ENCODE measurements around the gene ULK1.

DNA sequence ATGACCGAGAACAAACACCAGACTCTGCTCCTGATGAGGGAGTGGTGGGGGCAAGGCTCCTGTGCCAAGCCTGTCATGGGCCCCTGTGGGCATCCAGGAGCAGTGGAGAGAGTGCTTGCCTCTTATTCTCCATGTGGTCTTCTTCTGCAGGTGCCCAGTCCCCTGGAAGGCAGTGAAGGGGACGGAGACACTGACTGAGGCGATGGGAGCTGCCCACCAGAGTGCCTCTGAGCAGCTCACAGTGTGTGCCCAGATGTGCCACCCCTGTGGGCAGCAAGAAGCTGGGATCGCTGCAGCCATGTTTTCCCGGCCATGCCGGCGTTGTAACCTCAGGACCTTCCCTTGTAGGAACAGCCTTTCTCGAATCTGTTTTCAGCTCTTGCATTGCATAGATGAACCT lies 49.0 kb downstream of the ULK1 start:
- TF ChIP-seq, protein P1, sequence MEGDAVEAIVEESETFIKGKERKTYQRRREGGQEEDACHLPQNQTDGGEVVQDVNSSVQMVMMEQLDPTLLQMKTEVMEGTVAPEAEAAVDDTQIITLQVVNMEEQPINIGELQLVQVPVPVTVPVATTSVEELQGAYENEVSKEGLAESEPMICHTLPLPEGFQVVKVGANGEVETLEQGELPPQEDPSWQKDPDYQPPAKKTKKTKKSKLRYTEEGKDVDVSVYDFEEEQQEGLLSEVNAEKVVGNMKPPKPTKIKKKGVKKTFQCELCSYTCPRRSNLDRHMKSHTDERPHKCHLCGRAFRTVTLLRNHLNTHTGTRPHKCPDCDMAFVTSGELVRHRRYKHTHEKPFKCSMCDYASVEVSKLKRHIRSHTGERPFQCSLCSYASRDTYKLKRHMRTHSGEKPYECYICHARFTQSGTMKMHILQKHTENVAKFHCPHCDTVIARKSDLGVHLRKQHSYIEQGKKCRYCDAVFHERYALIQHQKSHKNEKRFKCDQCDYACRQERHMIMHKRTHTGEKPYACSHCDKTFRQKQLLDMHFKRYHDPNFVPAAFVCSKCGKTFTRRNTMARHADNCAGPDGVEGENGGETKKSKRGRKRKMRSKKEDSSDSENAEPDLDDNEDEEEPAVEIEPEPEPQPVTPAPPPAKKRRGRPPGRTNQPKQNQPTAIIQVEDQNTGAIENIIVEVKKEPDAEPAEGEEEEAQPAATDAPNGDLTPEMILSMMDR (IDR thresholded peaks at IDR 0.05): no peak
- TF ChIP-seq ZNF138 (CRISPR knock-in tag; conservative IDR thresholded peaks at IDR 0.05) (no peak), TCF7 (CRISPR knock-in tag; IDR thresholded peaks at IDR 0.05; ENCODE audit: low read depth) (no peak), ELF4 (CRISPR knock-in tag; IDR thresholded peaks at IDR 0.05; ENCODE audit: low read depth) (no peak), NFE2L1 (CRISPR knock-in tag; IDR thresholded peaks at IDR 0.05) (no peak), NR2C2 (CRISPR knock-in tag; IDR thresholded peaks at IDR 0.05) (no peak), ZBTB21 (CRISPR knock-in tag; IDR thresholded peaks at IDR 0.05; ENCODE audit: borderline replicate concordance) (no peak)
- TF ChIP-seq, protein P2, sequence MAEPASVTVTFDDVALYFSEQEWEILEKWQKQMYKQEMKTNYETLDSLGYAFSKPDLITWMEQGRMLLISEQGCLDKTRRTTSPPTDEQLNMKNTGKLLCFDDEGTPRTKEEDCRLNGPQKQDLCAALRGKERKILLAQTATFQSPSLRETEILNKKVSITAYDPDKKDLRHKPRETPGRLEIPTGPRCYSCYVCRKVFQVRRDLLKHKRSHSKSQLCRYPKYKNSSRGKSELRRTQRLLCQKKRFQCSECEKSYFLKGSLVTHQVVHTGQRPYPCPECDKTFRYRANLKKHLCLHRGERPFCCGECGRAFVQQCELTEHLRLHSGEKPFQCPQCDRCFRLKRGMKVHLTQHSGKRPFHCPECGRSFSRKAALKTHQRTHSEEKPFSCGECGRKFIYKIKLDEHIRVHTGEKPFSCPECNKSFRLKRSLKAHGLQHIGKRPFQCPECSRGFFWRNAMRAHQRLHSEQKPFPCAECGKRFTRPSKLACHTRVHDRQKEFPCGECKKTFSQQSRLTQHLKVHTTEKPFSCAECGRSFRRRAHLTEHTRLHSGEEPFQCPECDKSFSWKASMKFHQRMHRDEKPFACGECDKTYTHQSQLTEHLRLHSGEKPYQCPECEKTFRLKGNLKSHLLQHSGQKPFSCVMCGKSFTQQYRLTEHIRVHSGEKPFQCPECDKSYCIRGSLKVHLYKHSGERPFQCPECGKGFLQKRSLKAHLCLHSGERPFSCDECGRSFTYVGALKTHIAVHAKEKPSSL (CRISPR knock-in tag; conservative IDR thresholded peaks at IDR 0.05): no peak
- TF ChIP-seq, protein P3, sequence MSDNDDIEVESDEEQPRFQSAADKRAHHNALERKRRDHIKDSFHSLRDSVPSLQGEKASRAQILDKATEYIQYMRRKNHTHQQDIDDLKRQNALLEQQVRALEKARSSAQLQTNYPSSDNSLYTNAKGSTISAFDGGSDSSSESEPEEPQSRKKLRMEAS (CRISPR knock-in tag; IDR thresholded peaks at IDR 0.05): no peak
- TF ChIP-seq, protein P4, sequence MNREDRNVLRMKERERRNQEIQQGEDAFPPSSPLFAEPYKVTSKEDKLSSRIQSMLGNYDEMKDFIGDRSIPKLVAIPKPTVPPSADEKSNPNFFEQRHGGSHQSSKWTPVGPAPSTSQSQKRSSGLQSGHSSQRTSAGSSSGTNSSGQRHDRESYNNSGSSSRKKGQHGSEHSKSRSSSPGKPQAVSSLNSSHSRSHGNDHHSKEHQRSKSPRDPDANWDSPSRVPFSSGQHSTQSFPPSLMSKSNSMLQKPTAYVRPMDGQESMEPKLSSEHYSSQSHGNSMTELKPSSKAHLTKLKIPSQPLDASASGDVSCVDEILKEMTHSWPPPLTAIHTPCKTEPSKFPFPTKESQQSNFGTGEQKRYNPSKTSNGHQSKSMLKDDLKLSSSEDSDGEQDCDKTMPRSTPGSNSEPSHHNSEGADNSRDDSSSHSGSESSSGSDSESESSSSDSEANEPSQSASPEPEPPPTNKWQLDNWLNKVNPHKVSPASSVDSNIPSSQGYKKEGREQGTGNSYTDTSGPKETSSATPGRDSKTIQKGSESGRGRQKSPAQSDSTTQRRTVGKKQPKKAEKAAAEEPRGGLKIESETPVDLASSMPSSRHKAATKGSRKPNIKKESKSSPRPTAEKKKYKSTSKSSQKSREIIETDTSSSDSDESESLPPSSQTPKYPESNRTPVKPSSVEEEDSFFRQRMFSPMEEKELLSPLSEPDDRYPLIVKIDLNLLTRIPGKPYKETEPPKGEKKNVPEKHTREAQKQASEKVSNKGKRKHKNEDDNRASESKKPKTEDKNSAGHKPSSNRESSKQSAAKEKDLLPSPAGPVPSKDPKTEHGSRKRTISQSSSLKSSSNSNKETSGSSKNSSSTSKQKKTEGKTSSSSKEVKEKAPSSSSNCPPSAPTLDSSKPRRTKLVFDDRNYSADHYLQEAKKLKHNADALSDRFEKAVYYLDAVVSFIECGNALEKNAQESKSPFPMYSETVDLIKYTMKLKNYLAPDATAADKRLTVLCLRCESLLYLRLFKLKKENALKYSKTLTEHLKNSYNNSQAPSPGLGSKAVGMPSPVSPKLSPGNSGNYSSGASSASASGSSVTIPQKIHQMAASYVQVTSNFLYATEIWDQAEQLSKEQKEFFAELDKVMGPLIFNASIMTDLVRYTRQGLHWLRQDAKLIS (CRISPR knock-in tag; IDR thresholded peaks at IDR 0.05; ENCODE audit: borderline replicate concordance): no peak
- TF ChIP-seq, protein P5, sequence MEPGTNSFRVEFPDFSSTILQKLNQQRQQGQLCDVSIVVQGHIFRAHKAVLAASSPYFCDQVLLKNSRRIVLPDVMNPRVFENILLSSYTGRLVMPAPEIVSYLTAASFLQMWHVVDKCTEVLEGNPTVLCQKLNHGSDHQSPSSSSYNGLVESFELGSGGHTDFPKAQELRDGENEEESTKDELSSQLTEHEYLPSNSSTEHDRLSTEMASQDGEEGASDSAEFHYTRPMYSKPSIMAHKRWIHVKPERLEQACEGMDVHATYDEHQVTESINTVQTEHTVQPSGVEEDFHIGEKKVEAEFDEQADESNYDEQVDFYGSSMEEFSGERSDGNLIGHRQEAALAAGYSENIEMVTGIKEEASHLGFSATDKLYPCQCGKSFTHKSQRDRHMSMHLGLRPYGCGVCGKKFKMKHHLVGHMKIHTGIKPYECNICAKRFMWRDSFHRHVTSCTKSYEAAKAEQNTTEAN (CRISPR knock-in tag; IDR thresholded peaks at IDR 0.05): no peak
